ENCODE data around the gene DBN1.

- TF ChIP-seq EZH2 (IDR thresholded peaks at IDR 0.05; ENCODE audit: insufficient read depth, poor library complexity, severe bottlenecking) (no peak), EZH2phosphoT487 (IDR thresholded peaks at IDR 0.05; ENCODE audit: insufficient read depth, low read depth) (no peak)
These were observed 18.3 kb downstream of the DBN1 start for GRCh38 chr5:177455036-177455660.

Data from GM23248 (cell line).